Stimulated activated CD4-positive, alpha-beta T cell treated with anti-CD3 and anti-CD28 coated beads, Interleukin-1b, Interleukin-23, amount 100 ng/mL, for 48 hours (primary cell): ENCODE data around the gene HOXA13.

Source experiments
- DNase-seq: peaks from one replicate; pipeline ENCODE4 v3.0.0-alpha.2; 2020

HOXA13 gene

DNA sequence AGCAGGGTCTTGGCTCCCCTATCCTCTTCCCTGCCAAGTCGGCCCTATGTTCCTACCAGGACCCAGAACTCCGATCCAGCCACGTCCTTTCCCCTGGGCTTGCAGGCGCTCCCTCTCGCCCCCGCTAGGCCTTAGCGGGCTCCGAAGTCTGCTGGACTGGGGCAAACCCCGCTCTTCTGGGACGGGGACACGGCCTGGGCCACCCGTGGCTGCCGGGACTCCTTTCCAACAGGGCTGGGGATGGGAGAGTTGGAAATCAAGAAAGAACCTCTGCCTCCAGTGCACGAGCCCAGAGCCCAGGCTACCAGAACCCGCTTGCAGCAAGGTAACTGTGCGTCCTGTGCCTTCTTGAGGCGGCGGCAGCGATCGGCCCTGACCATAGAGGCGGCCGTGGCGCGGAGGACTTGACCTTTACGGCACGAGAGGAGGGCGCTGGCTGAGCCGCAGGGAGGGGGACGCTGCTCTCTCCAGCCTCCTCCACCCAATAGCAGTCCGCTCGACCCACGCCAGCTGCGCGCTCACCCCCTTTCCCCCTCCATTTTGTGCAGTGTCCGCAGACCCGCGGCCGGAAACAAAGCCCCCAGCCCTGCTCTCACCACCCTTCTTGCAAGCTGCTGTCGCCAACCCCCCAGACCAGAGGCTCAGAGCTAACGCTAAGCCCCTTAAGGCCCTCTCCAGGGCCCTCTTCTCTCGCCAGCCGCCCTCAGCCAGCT, 7.9 kb downstream of the HOXA13 start:
- DNase-seq = no peak

DNA sequence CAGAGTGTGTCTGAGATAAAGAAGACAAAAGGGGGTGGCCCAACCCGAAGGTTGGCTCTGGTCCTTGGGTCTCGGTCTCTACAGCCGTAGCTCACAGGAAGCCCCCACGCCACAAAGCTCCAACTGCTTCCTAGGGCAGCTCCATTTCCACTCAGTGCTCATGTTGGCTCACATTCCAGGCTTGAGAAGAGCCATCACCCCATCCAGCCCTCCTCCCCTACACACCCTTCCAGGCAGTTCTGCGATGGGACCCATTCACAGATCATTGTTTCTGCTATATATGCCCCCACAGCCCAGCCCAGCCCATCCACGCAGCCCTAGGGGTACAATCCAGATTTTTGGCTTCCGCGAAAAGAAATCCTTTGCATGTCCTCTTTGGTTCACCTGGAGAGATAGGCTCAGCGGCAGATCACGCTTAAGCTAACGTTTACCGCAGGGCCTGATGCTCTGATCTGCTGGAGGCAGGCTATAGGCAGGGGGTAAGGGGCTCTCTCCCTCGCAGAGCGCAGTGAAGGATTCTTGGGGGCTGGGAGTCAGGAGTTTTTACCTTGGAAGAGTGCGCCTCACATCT, 8.6 kb downstream of the HOXA13 start:
- DNase-seq = no peak

DNA sequence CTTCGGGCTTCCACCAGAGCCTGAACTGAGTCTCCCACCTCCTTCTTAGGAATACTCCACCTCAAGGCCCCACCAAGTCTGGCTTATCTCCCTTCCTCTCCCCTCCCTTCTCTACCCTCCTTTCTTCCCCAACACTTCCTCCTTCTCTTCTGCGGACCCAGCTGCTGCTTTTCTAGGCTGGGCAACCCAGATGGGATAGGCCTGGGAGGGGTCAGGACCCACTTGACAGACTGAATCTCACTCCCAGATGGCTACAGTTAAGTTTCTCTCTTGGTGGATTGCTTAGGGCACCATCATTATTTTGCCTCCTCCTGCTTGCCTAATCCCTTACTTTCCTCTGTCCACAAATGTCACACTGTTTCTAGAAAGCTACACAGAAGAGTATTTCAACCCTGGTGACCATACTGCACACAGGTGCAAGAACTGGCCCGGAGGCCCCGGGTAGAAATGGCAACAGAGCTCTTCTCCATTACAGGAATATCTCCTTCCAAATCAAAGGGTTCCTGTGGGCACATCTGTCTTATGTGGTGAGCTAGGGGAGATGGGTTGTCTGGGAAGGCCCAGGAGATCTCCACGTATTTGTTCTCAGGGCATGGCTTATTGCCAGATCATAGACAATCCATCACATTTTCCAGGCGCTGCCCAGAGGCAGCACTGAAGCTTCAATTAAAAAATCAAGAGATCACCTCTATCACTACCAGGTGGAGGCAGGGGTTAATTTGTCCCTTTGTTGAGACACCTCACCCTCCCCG, 9.7 kb downstream of the HOXA13 start:
- DNase-seq = no peak

DNA sequence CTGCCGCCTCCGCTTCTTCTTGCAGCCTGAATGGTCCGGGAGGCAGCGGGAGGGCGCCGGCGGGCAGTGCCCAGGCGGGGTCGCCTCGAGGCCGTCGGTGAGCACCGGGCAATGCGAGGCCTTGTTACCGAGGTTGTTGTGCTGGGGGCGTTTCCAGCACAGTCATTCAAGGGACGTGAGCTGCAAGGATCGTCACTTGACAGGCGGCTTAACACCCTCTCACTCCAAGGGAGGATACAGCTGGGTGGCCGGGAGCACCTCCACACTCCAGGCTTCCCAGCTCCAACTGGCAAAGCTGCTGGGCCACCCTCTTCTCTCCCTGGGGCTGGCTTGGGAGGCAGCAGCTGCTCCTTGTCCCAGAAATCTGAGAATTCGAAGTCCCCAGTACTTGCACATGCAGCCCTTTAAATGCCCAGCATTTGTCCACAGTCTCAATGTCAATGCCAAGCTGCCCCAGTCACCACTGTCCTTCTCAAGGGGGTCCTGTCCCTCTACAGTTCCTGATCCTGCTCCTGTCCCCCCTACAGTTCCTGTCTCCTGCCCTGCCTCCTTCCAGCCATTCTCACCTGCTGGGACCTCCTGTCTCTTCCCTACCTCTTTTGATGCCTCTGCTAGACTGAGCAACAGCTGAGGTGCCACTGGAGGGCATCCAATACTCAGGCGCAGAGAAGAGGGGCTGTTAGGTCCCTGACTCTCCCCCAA, 10.4 kb downstream of the HOXA13 start:
- no peak for DNase-seq

DNA sequence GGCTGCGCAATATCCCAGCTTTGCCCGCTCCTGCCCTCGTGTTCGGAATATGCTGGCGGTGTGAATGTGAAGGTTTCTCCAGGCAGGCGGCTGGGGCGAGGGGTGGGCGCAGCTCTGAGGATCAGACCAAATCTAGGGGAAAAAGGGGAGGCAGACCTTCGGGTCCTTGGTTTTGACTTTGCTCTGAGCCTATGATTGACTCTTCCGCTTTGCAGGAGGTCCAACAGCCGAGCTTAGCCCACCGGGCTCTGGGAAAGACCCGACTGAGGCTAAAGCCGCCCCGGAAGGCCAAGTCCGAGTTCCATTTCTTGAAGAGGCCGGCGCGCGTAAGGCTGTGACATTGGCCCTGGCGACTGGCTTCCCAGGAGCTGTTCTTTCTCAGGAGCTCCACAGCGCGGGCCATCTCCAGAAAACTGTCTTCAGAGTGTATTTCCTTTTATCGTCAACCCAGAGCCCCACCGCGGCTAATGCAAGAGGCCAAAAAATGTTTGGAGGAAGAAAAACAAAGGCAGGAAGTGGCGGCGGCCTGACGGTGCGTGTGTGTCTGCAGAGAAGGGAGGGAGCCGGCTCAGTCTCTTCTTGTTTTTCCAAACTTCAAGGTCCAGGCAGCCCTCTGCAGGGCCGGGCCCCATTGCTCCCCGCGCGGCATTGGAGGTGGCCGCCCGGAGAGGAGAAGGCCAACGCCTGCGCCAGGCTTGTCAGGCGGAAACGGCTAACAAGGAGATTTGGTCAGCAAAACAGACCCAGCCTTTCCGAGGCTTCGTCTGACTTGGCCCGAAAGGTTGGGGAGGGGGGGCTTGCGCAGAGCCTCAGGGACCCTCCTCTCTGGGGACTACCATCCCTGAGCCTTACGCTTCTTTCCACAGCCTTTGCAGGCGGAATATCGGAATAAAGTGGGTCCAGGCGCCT, 11.3 kb downstream of the HOXA13 start:
- no peak for DNase-seq

DNA sequence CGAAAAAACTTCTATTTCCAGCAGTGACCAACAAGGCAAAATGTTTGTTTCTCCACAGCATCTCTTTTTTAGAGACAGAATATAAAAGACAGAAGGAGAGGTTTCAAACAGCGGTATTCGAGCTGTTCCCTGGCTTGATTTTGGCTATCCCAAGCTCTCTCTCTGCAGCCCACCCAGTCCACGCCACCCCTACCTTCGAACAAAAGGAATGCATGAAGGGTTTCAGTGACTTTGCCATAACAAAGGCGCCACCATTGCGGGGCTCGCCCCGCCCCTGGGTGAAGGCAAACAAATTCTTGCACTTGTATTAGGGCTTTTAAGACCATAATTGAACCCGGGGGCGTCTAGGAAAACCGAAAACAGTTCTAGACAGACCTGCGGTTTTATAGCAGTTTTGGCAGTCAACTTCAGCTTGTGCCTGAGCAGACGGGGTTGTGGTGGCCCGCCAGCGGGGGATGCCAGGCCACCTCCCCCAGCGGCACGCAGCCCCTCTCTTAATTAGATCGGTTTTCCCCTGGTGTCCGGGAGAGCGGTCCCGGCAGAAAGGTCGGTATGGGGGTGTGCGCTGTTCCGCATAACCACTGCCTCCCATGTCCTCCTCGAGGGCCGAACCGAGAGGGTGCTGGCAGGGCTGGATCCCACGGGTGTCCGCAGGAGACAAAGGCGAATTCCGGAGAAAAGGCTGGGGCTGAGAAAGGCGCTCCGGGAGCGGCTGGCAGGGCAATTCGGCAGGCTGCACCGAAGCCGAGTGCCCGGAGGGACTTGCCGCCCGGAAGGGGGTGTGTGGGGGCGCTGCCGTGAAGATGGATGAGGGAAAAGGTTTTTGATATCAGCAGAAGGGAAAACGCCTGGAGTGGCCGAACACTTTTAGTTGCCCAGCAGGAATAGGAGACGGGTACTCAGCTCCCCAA, 12.2 kb downstream of the HOXA13 start:
- DNase-seq = no peak

DNA sequence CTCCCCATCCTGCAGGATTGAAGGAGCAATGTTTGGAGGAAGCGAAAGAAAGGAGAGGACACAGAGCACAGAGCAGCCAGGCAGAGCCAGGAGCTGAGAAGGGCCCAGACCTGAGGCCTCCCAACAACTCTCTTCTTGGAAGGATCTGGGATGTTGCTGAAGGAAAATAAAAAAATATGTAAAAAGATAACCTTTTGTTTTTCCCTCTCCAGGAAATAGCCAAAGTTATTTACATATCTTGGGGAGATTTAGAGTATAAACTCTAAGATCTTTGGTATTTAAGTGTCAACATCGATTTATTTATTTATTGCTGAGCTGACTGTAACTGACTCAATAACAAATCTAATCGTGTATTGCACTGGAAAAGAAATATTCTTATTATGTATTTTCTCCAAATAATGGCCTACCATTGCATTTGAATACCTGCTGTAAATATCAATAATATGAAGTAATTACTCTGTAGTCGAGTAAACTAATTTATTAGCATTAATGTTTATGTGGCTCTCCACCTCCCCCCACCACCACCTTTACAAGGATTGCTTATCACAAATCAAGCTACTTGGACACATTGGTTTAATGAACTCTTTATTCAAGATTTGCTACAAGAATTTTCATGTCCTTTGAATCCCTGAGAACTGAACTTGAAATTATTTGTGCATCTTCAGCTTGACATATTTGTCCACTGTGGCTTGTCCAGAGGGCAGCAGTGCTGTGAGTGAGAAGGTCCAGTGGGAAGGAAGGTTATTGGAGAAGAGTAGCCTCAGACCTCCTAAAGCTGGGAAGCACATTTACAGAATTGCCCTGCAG, 13.0 kb downstream of the HOXA13 start:
- no peak for DNase-seq

DNA sequence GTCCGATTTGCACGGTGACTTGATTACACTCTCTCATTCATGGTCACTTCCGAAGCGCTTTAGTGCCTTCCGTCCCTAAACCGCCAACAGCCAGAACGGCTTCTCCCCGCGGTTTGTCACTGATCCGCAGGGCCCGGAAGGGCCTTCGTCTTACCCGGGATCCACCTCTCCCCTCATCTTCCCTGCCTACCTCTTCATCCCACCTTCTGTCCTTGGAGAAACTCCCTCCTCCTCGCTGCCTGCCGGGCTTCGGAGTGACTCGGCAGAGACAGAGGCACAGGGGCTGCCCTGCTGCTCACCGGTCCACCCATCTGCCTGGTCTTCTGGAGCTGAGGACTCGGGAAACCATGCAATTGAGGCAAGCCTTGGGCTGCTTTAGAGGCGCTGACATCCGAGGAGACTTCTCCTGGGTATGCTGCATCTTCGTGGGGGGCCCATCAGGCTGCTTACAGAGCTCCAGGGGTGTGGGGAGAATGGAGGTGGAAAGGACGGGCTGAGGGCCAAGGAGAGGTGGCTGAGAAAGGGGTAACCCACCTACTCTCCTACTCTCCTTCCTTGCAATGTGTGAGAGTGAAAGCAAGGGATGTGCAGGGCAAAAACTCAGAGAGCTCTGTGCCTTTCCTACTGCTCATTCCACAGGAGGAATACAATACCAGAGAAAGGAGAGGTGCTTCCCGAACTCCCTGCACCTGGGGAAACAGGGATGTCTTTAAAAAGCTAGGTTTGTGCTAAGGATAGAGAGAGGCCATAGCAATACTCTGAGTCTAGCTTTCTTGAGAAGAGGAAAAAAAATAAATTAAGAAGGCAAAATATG, 13.8 kb downstream of the HOXA13 start:
- no peak for DNase-seq

DNA sequence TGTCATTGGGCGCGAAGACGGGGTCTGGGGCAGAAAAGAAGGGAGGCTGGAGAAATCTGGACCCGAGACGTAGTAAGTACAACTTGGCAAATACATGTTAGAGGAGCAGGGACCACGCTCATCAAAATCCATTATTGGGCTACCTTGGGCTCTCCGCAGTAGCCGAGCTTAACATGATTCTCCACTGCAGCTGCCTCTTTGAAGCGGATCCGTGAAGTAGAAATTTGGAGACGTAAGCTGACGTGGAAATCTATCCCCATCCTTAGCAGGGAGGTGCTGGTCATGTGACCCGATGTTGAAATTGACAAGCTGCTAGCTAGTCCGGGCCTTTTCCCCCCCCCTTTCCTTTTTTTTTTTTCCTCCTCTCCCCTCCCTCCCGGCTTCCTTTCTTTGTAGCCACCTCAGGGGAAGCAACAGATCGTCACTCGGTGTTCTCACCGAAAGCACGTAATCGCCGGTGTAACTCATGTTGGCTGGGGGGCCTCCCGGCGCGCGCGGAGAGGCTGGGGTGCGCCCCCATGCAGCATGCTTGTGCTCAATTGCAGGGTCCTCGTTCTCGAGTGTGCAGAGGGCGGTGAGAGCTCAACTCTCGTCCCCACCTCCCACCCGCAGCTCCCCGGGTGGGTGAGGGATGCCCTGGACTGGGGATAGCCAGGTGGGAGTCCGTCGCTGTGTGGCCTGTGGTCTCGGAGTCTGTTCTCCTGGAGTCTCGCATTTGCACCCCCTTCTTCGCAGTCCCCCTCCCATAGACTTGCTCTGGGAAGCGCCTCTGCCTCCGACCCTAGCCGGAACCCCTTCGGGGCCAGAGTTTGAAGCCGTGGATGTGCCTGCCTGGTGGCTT, 14.7 kb downstream of the HOXA13 start, which contains the start of gene HOXA11:
Gene HOXA11 (minus strand): TSS at position 220 of the 841 bp plus-strand sequence. CDS start 88 bp downstream, at position 132.
- no peak for DNase-seq

DNA sequence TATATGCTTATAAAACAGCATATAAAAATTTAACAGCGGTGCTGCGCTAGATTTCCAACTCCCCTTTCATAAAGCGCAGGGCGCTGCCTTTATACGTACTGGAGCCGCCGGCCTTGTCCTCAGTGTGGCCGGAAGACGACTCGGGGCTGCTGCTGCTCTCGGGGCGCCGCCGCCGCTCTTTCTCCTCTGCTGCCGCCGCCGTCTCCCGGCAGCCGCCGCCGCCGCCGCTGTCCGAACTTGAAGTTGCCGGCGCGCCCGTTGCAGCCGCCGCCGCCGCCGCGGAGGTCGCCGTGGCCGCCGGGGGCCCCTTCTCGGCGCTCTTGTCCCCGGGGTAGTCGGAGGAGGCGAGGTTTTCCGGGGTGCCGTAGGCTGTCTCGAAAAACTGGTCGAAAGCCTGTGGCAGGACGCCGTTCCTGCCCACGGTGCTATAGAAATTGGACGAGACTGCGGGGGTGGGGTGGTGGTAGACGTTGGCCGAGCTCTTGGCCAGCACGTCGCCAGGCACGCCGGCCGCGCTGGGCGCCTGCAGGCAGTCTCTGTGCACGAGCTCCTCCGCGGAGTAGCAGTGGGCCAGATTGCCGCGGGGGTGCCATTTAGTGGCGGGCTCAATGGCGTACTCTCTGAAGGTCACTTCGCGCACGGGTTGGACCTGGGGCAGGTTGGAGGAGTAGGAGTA, 15.4 kb downstream of the HOXA13 start:
- DNase-seq = no peak

DNA sequence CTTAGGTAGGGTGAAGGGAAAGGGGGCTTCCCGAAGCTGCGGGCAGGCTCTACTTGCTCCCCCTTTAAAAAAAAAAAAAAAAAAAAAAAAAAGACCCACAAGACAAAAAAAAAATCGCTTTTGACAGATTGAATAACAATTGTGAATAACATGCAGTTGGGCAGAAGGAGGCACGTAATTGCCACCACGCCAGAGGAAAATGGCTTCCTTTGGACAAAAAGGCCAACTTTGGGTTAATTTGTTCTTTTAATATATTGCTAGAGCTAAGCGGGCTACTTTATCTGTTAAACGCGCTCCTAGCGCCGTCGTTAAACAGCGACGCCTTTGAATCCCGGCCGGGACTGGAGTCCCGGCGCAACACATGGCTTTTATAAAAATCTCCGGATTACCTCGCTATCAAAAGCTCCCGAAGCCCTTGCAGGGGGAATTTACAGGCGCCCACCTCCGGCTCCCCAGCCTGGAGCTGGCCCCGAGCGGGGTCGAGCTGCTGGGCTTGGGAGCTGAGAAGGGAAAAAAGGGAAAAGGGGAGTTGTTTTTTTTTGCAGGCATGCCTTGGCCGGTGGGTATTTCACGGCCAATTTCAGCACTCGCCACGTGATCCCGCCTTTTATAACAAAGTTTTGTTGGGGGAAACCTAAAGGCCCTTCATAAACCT, 16.1 kb downstream of the HOXA13 start:
- DNase-seq = no peak

DNA sequence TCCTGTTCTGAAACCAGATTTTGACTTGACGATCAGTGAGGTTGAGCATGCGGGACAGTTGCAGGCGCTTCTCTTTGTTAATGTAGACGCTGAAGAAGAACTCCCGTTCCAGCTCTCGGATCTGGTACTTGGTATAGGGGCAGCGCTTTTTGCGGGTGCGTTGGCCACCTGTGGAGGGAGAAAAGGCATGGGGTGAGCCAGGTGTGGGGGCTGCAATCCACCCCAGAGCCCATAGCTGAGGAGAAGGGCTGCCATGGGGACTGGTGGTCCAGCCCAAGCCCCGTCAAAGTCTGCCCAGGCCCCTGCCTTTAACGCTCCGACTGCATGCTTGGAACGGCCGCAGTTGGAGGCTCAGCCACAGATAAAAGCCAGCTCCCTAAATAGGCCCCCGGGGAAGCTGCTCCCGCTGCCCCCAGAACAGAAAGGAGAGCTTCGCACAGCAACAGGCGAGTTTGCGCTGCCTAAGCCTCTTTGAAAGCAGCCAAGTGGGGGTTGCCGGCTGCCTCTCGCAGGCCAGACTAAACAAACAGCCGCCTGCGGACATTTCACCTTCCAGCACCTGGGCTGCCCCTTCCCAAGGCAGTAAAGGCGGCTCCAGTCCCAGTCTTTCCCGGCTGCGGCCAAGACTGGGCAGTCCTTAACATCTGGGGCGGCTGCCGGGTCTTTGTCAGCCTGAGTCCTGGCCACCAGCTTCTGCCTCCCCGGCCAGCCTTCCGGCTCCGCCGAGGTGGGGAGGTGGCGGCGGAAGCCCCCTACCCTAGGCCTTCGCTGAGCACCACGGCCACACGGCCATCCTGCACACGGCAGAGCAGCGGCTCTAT, 16.8 kb downstream of the HOXA13 start:
- DNase-seq = no peak

DNA sequence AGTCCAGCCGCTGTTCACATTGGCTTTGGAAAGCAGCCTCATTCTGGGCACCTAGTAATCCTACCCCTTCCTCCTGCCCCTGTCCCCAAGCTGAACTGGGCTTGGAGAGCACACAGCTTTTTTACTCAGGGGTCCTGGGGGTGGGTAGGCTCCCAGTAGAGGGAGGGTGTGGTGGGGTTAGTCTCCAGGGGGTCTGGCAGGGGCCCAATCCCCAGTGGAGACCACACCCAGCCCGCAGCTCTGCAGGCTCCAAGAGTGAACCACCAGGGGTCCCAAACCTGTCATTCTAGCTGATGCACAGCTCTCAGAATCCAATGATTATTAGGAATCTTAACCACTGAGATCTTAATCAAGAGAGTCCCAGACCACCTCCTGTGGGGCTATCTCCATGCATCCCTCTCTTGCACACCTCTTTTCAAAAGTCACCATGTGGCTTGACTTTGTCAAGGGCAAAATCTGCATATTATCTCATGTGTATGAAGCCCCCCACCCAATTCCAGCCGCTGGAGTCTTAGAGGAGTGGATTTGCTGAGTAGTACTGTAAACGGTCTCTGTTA, 17.5 kb downstream of the HOXA13 start:
- DNase-seq = no peak

DNA sequence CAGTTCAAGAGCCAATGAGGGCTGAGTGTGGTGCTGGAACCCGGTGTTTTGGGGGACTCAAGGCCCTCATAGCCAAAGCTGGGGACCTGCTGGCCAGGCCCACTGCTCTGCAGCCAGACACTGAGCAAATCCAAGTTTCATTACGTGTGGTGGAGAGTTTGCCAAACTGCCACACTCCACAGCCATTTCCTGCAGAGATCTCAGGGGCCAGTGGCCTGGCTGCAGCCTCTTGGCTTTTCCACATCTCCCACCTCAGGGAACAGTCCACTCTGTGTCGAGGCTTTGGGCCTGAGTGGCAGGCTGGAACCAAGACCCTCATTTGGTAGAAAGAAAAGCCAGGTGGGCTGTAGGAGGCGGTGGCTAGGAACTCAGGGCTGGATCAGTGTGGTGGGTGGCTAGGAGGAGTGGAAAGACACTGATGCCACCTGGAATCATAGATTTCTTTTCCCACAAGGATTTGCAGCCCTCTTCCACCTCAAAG, 18.1 kb downstream of the HOXA13 start:
- no peak for DNase-seq

DNA sequence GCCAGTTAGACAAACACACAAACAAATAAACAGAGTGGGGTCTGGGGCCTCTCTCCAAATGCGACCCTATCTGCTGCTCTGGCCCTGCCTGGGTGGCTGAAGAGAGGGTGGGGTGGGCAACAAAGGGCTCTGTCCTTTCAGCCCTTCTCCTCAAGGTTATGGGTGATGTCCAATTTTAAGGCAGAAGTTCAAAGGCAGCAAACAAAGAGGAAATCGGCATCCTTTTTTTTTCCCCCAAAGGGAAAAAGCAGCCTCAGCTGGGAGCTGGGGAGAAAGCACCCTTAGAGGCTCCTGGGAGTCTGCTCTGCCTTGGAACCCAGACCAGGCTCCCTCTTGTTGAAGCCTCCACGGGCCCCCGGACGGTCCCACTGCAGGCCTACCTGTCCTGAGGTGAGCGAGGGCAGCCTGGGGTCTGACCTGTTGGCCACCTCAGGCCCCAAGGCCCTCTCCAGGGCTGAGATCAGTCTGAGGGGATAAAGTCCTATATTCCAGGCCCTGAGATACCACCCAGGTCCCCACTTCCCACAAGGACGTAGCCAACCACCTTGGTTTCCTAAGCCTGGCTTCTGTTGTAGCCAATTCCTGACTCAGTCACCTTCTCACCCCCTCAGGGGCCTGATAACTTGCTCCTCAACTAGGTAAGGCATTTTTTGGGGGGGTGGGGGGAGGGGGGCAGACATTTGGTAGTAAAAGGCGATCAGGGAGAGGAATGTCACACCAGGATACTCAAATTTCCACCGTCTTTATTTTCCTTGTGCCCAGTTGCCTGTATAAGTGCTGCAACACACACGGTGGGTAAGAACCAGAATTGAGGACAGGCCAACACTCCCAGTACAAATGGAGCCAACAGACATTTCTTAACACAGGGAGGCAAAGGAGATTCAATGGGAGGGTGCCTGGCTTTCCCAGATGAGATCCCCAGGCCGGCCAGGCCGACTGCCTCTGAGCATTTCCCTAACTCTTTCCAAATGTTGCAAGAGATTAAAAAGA, 19.2 kb downstream of the HOXA13 start:
- DNase-seq = no peak
